Activated effector memory CD4-positive, alpha-beta T cell treated with Interleukin-2 at 50 U/mL for 16 hours (primary cell): ENCODE data around the gene CELF4.

Experiments
- DNase-seq: peaks from one replicate; pipeline ENCODE4 v3.0.0-alpha.2; 2020

Gene CELF4

GRCh38 chr18:37521510-37522465 lies 43.8 kb downstream of the CELF4 start:
- DNase-seq = no peak

DNA sequence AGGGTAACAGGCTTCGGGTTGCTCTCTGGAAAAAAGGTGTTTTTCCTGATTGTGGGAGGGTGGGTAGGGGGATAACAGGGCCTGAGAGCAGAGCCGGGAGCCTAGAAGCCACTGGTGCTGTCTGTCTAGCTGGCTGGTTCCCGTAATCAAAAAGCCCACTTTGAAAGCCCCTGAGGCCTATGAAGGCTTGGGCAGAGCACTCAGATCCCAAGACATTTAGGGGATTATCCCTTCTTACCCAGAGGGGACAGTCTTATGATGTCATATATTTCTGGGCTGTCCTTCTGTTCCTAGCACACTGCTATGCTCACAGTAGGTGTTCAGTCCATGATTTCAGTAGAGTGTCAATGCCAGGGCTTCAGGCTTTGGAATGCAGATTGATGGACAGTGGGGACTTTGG lies 45.1 kb downstream of the CELF4 start:
- no peak for DNase-seq

DNA sequence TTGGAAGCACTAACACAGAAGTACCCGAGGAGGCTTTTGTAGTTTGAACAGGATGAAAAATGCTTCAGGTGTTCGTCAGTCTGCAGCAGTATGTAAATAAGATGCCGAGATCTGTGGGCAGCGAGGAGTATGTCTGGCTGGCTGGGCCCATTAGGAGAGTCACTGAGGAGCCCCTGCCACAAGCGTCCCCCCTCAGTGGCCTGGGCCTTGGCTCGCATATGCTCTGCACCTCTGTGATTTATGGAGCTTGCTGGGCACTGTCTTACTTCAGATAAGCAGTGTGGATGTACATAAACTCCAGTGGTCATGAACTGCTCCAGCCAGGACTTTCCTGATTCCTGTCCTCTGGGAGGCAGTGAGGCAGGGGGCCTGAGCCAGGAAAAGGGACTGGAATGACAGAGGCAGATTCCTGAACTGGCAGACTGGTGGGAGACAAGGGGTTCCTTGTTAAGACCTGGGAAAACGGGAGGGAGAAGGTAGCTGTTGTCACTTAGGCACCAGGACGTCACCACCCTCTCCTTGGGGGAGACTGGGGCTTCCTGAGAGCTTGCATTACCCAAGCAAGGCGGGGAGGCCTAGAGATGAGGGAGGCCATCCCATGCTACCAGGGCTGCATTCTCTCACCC lies 46.0 kb downstream of the CELF4 start:
- no peak for DNase-seq

DNA sequence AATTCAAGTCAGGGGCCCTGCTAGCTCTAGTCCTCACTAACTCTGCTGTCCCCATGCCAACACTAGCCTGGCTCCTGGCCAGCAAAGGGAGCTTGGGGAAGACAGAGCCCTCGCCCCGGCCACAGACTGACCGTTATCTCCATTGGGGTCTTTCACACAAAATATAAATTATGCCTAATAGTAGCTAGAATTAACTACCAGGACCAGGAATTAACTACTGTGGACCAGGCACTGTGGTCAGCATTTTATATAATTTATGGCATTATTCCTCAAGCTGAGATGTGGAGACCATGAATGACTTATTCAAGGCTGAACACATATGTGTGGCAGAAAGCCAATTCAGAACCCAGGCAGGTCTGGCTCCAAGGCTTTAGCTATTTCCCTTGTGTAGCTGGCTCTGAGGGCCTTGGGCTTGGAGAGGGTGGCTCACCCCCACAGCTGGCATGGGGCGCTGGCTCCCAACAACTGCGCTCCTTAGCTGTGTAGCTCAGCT lies 49.2 kb downstream of the CELF4 start:
- DNase-seq = no peak

- no peak for DNase-seq
These were observed 50.6 kb downstream of the CELF4 start for GRCh38 chr18:37514953-37515352.

- DNase-seq = no peak
These were observed 53.2 kb downstream of the CELF4 start for GRCh38 chr18:37512400-37512799.

DNA sequence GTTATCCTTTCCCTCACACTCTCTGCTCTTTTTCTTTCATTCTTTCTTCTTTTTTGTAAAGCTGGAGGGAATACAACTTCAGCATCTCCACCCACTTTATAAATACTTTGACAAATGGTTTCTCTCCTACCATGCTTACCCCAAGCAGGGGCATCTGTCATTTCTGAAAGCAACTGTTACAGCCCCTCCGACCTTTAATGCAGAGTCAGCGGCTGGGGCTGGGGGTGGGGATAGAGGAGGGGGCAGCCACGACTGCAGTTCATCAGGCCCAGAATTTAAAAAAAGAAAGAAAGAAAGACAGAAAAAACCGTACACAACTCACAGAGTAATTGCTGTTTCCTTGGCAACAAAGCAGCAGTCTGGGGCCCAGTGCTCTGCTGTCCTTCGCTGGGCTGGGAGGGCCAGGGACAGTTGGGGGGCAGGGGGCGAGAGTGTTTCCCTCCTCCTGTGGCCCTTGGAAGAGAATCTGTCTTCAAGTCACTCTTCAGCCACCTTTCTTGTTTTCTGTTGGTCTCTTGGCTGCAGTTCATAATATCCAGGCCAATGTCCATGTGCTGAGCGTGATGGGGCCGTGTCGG lies 53.8 kb downstream of the CELF4 start:
- DNase-seq = no peak

- DNase-seq = no peak
These were observed 56.0 kb downstream of the CELF4 start for GRCh38 chr18:37509600-37509999.

DNA sequence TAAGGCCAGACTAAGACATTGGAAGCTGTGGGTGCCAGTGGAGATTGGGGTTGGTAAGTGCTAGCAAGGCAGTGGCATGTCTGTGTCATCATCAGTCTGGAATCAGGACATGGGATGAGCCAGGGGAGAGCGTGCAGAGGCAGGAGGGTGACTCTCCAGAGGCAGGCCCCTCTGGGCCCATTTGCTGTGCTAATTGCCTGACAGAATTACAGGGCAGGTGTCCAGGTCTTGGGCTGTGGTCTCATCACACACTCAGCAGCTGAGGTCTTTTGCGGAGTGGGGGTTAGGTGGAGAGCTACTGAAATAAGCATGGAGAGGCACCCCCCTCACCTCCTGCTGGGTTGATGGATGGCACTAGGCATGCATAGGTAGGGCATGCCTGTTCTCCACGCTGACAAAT lies 57.4 kb downstream of the CELF4 start:
- DNase-seq = no peak

GRCh38 chr18:37507239-37507638 lies 58.4 kb downstream of the CELF4 start:
- DNase-seq = no peak

DNA sequence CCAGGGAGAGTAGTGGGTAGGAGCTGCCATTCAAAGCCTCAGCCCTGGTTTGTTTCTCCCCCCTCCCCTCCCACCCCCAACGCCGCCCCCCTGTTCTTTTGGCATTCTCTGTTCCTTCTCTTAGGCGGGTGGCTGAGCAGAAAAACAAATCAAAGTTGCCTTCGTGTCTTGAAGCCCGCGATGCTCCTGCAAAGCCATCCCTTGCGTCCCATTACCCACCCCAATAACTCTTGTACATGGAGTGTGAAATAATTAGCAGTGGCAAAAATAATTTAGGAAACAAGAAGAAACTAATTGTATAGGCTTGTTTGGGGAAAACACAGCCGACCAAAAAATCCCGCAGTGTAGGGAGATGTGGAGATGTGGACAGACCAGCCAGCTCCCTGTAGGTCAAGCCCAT lies 59.6 kb downstream of the CELF4 start:
- DNase-seq = no peak

- no peak for DNase-seq
These were observed 60.3 kb downstream of the CELF4 start for GRCh38 chr18:37505321-37505720.

GRCh38 chr18:37502601-37503000 lies 63.0 kb downstream of the CELF4 start:
- no peak for DNase-seq

DNA sequence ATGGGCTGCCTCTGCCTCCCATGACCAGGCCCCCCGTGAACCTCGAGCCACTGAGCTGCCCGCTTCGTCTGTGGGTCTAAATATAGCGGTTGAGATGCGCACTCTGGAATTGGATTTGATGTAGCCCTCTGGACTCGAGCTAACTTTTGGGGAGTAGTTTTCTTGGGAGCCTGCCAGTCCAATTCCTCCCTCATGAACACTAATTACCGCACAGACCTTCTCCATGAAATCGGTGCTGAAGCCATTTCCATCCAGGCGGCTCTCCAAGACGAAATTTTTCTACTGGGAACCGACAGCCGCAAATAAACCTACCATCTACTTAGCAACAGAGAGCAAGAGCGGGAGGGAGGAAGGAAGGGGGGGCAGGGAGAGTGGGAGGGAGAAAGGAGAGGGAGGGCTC lies 63.6 kb downstream of the CELF4 start:
- DNase-seq = no peak

DNA sequence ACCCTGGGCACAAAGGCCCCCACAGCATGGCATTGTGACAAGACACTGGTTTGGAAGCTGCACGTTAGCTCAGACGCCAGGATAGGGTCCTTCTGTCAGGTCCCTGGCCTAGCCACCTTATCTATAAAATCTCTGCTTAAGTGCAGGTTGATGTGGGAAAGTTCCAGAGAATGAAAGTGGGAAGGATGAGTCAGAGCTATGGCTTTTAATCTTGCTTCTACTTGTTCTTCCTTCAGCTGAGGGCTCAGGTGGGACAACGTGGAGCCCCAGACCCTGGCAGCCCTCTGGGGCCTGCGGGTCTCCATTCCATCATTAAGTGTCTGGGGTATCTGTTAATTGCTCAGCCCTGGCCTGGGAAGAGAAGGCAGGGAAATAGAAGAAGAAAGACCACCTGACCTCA lies 64.5 kb downstream of the CELF4 start:
- no peak for DNase-seq

DNA sequence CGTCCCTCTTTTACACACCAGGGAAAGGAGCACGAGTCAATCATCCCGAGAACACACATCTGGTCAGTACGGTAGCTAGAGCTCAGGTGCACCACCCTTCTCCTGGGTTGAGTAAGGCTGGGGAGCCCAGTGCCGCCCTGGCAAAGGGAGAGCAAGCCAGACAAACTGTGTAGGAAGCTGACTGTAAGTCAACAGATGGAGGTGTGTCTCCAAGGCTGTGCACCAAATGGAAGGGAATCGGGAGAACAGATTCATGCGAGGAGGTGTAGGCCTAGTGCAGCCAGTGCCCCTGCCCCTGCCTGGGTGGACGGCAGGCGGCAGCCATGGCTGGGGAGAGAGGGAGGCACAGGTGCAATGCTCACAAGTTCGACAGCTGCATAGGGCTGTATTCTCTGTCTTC lies 65.7 kb downstream of the CELF4 start:
- no peak for DNase-seq

GRCh38 chr18:37499044-37499443 lies 66.6 kb downstream of the CELF4 start:
- no peak for DNase-seq

DNA sequence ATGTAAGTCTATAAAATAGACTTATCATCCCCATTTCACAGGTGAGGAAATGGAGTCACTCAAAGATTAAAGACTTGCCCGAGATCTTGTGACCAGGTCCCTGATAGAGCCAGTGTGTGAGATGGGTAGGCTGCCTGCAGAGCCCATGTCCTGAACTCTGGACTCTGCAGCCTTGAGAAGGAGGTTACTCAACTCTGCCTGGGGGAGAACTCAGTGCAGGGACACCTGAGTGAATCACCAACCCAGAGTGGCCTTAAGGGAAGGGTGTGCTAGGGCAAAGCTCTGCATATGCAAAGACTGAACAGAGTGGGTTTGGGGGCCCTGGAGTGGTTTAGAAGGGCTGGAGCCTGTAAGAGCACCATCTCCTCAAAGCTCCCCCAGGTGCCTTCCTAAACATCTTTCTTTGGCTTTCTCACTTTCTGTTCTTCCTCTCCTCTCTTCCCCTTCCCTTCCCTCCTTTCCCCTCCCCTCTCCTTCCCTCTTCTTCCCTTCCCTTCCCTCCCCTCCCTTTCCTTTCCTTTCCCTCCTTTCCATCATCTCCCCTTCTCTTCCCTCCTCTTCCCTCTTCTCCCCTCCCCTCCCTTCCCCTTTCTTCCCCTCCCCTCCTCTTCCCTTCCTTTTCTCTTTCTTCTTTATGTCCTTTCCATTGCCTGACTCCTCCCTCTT lies 67.6 kb downstream of the CELF4 start:
- no peak for DNase-seq

DNA sequence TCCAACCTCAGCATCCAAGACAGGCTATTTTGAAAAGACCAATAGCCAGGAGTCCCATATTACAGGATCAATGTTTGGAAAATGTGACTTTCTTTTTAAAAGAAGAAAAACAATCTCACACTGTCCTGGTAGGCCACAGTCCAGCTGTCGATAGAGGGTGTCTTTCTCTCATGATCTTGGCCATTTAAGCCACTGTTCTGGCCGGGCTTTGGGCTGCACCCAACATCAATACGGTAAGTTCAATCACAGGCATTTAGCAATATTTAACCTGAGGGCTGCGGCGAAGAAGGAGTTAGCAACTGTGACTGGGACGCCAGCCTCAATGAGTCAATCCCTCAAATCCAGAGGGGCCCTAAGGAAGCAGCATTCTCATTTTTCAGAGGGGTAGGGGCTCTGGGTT lies 69.0 kb downstream of the CELF4 start:
- no peak for DNase-seq

DNA sequence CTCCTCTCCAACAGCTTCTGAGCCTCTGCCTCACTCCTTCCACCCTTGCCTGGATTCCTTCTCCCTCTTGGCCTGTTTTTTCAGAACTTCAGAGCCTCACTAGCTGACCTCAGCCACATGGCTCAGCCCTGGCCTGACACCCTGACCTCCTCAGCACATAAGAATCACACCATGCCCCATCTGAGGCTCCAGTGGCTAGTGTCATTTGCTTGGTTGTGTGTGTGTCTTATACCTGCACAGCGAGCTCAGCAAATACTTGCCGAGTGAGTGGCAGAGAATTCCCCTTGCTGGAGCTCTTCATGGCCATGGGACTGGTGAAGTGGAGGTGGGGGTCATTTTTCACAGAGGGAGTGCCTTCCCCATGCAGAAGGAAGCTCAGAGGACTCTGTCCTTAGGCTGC lies 70.2 kb downstream of the CELF4 start:
- DNase-seq = no peak

DNA sequence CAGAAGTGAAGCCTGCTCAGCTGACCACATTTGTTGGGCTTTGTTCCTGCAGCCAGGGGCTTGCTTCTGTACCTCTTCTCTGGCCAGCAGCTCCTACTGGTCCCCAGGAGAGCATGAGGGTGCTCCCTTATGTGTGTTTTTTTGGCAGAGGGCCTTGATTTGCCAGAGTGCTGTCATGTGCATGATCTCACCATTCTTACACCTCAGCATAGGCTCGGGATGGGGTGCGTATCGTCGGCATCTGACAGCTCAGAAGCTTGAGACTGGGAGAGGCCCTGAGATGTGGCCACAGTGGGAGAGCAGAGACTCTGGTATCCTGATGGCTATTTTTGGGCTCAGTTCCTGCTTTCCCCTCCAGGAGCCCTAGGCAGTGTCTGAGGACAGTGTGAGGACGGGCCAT lies 71.2 kb downstream of the CELF4 start:
- no peak for DNase-seq

GRCh38 chr18:37493352-37493935 lies 72.2 kb downstream of the CELF4 start:
- DNase-seq = no peak

DNA sequence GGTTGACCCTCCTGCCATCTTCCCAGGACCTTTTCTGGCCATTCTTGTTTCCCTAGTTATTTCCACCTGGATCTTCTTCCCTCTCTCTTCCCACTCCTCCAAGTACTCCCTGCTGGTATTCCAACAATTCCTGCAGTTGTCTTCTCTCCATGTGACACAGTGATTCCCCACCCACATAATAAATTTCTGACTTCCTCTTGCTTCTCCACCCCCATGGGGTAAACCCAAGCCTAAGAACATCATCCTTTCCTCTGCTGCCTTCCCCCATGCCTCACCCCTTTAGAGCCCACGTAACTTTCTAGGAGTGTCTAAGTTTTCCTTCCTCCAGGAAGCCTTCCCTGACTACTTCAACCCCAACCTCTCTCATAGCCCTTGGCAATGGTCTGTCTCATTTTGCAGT lies 72.6 kb downstream of the CELF4 start:
- no peak for DNase-seq
